Heart right ventricle (tissue), 16 donors: ENCODE results near the gene SDCBP2. TPM values are rescaled to one million over a fixed set of nuclear protein-coding genes. Genes with fewer than 3 reads are reported as not detected.

Experiments used
- ATAC-seq, 8 donors: fragments of 200-7000 bp; cut with Tn5 transposase; one replicate each; pipeline ENCODE4 v1.9.1; 2020; ENCODE audit warnings: mild to moderate bottlenecking in 8 of 8, moderate library complexity in 8 of 8, moderate number of reproducible peaks in 1 of 8
- DNase-seq, 2 donors: peaks; one replicate each; pipeline ENCODE4 v3.0.0-alpha.2; 2020
- H3K27ac ChIP-seq, 10 donors: fragments of 200-600 bp; sonication (generic) in 2 of 10; one replicate each; pipeline versions ENCODE4 v1.5.0 to v1.8.0; 2020 to 2022; ENCODE audit warnings: mild to moderate bottlenecking in 3 of 10
- H3K27me3 ChIP-seq, 7 donors: fragments of 200-600 bp; one replicate each; pipeline ENCODE4 v1.8.0; 2021 to 2022; ENCODE audit warnings: mild to moderate bottlenecking in 2 of 7
- H3K36me3 ChIP-seq, 9 donors: fragments of 200-600 bp; sonication (generic) in 1 of 9; one replicate each; pipeline versions ENCODE4 v1.5.0 to v1.8.0; 2020 to 2022; ENCODE audit warnings: mild to moderate bottlenecking in 2 of 9
- H3K4me1 ChIP-seq, 9 donors: fragments of 200-600 bp; sonication (generic) in 1 of 9; one replicate each; pipeline versions ENCODE4 v1.5.0 to v1.8.0; 2020 to 2022; ENCODE audit warnings: mild to moderate bottlenecking in 4 of 9
- H3K4me3 ChIP-seq, 10 donors: fragments of 200-600 bp; sonication (generic) in 2 of 10; one replicate each; pipeline versions ENCODE4 v1.5.0 to v1.8.0; 2020 to 2022; ENCODE audit warnings: mild to moderate bottlenecking in 7 of 10, moderate library complexity in 2 of 10
- H3K9me3 ChIP-seq, 11 donors: fragments of 200-600 bp in 10 of 11; sonication (generic) in 2 of 11; one replicate each; pipeline versions ENCODE4 v1.5.0 to v1.8.0; 2013 to 2022; ENCODE audit warnings: mild to moderate bottlenecking in 2 of 11, control low read depth in 1 of 11, moderate library complexity in 1 of 11
- WGBS, 2 donors: extraction: QIAGEN DNeasy Blood & Tissue Kit; methylation state at CpG; one replicate each; pipeline ENCODE4 v1.1.7; 2013; ENCODE audit warnings: inconsistent platforms in 1 of 2; 5-methylcytosine and 5-hydroxymethylcytosine counted together
- intact Hi-C, 10 donors: fragments of 100-400 bp; cut with DNase I; formaldehyde crosslinking; loops; one replicate each; pipeline versions ENCODE4 v1.11.1 to v1.14.2; 2022
- long read RNA-seq, 3 donors: library from polyadenylated mRNA; unstranded; transcript quantifications; one replicate each; pipeline ENCODE4 v2.0.0, GENCODE V29; 2020 to 2021
- polyA plus RNA-seq, 2 donors: library from polyadenylated mRNA; stranded (reverse); fragments of 200-250 nt; gene quantifications; one replicate each; pipeline ENCODE4 v1.2.3, GENCODE V29; 2013
- total RNA-seq, 10 donors: library from RNA; stranded (reverse); fragmentation: NEBNext Ultra II Directional in 3 of 10; extraction: Animal tissue kit (Norgen Biotek cat#: 25700) in 3 of 10; gene quantifications; one replicate each; pipeline versions ENCODE4 v1.2.1 to v1.2.4, GENCODE V29; 2021 to 2023
- TF ChIP-seq, protein P1 (sequence below), 9 donors: fragments of 200-600 bp; sonication (generic) in 2 of 9; IDR thresholded peaks; one replicate each; pipeline versions ENCODE4 v1.5.0 to v1.8.0; 2021 to 2022; ENCODE audit warnings: antibody characterized with exemption in 9 of 9, mild to moderate bottlenecking in 5 of 9, moderate library complexity in 1 of 9
- donor health status: Arrhythmogenic right ventricular cardiomyopathy.
- donor health status: ischemic (EF 13 %, LVEDD 7.1; RV severe dilation, severe dysfunction).
- donor health status: healthy with polysubstance abuse.
- donor health status: DM: no; HTN: yes; CAD: no.
- donor health status: DM: no; HTN: no; CAD: no.
- donor health status: ischemic (EF 25% LVEDD 6.9; RV normal size, moderate dysfunction).
- donor health status: ischemic (EF 25% LVEDD 5.7; RV mildly dilated, moderate dysfunction).
- donor health status: healthy.
- donor health status: DM: yes; HTN: yes; CAD: no.
- donor health status: Ischemic cardiomyopathy.
- donor health status: ischemic (EF 35%, LVEDD 5.7; RV mildly dilated, moderate dysfunction).
- donor health status: nonischemic (EF 11% LVEDD 7.7; RV severe dilation, severe dysfunction).
- donor health status: DM: yes; HTN: yes; CAD: no.
- donor health status: PGD.
- donor health status: ischemic (EF 29% LVEDD 5.4; RV normal size, mild dysfunction).
- donor health status: nonischemic (EF 23%, LVEDD 6.1; RV moderate dilation, normal function).

The SDCBP2 gene, protein sequence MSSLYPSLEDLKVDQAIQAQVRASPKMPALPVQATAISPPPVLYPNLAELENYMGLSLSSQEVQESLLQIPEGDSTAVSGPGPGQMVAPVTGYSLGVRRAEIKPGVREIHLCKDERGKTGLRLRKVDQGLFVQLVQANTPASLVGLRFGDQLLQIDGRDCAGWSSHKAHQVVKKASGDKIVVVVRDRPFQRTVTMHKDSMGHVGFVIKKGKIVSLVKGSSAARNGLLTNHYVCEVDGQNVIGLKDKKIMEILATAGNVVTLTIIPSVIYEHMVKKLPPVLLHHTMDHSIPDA
- total RNA-seq (1 to 10 TPM in 9 of 10 donors, under 1 TPM in 1; 0.62 to 4.3 (median 1.8) TPM), polyA plus RNA-seq (1 to 10 TPM; 2.7 to 4.2 TPM)
- long read RNA-seq, donor 1, partial matches to known transcripts = 0 of 5 reads
- long read RNA-seq, donor 1, other reads (novel, unspliced or antisense) = 5 of 5 reads
- long read RNA-seq, donor 2, partial matches to known transcripts = 1 of 5 reads
- long read RNA-seq, donor 2, other reads (novel, unspliced or antisense) = 4 of 5 reads
- long read RNA-seq, donor 3, partial matches to known transcripts = 2 of 9 reads
- long read RNA-seq, donor 3, other reads (novel, unspliced or antisense) = 5 of 9 reads

- Histone ChIP-seq H3K4me1 (peaks cover 22 to 84% (median 78%) of the 10 kb centered on the region in 9 donors), H3K9me3 (no peaks in the 10 kb centered on the region), H3K36me3 (peaks cover 0 to 18% (median 0%) of the 10 kb centered on the region in 9 donors), H3K27me3 (no peaks in the 10 kb centered on the region), H3K4me3 (no peak within 1 kb of the TSS), H3K27ac (peak within 1 kb of the TSS; percentile 38 to 100 (median 99))
- TF ChIP-seq, protein P1, sequence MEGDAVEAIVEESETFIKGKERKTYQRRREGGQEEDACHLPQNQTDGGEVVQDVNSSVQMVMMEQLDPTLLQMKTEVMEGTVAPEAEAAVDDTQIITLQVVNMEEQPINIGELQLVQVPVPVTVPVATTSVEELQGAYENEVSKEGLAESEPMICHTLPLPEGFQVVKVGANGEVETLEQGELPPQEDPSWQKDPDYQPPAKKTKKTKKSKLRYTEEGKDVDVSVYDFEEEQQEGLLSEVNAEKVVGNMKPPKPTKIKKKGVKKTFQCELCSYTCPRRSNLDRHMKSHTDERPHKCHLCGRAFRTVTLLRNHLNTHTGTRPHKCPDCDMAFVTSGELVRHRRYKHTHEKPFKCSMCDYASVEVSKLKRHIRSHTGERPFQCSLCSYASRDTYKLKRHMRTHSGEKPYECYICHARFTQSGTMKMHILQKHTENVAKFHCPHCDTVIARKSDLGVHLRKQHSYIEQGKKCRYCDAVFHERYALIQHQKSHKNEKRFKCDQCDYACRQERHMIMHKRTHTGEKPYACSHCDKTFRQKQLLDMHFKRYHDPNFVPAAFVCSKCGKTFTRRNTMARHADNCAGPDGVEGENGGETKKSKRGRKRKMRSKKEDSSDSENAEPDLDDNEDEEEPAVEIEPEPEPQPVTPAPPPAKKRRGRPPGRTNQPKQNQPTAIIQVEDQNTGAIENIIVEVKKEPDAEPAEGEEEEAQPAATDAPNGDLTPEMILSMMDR (IDR thresholded peaks at IDR 0.05) = no peak
- intact Hi-C loops = loop anchor here in 4 of 10 donors (5.0 kb wide), 2 partner anchors 43 to 63 kb away; partner anchors contain the start of gene FKBP1A (in 2 of the 4)
- ATAC-seq (no peak), DNase-seq (peak in 1 of 2 donors; percentile 2)
- 73 to 78% methylated on average over 8 of the region's 8 CpGs for WGBS, 2 donors
Measured at GRCh38 chr20:1328680-1329330, at the start of gene SDCBP2. TSS of gene SDCBP2 (minus strand) at chr20:1329139. CDS start at chr20:1320416, 8,723 bp downstream.

DNA sequence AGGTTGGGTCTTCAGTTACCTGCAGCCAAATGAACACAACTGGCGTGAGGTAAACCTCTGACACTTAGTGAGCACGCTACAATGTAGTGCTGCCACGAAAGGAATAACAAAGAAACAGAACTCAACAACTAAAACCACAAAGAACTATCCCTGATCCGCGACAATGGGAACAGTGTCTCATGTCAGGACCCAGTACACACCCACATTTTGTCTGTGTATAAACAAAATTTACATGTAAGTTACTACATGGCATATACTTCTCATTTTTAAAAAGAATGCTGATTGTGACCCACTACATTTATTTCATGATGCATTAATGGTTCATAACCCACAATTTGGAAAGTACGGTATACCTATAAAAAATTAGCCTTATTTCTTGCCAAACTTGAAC, 49.8 kb upstream of the SDCBP2 start:
- H3K9me3 ChIP-seq = no peaks in the 10 kb centered on the region
- TF ChIP-seq, protein P1 (IDR thresholded peaks at IDR 0.05) = no peak
- DNase-seq = no peak
- peaks cover 16 to 100% (median 96%) of the 10 kb centered on the region in 9 donors for H3K4me1 ChIP-seq
- ATAC-seq = no peak
- H3K4me3 ChIP-seq = no peak overlapping the region
- 82% methylated on average over 6 of the region's 6 CpGs for WGBS, 2 donors
- peaks cover 0 to 36% (median 0%) of the 10 kb centered on the region in 9 donors for H3K36me3 ChIP-seq
- H3K27me3 ChIP-seq = no peaks in the 10 kb centered on the region
- intact Hi-C loops = no loop called here
- H3K27ac ChIP-seq = peak overlapping the region in 4 of 10 donors; percentile 75 to 80 (median 79)

DNA sequence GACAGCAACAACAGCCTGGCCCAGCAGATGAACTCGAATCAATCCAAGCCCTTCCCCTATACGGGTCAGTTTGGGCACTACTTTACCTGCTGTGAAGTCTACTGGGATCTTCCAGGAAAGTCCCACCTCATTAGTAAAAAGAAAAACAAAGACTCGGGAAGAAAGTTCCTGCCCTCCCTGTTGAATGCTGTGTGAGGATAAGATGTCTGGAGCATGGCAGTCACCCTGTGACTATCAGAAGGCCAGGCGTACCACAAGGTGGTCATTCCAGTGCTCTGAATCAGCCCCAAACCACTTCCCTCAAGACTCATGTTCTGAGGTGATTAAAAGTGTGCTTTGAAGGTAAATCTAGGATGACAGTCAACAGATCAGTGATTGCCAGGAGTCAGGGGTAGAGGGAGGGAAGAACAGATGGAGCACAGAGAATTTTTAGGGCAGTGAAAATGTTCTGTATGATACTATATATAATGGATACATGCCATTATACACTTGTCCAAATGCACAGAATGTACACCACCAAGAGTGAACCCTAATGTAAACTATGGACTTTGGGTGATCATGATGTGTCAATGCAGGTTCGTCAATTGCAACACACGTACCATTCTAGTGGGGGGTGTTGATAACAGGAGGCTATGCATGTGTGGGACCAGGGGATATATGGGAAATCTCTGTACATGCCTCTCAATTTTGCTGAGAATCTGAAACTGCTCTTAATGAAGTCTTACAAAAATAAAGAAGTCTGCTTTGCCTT, 49.2 kb upstream of the SDCBP2 start:
- WGBS, 2 donors = 62 to 63% methylated on average over 6 of the region's 6 CpGs
- DNase-seq (no peak), ATAC-seq (no peak)
- peak overlapping the region; percentile 5 to 80 (median 66) for H3K27ac ChIP-seq
- H3K4me1 ChIP-seq = peaks cover 20 to 100% (median 96%) of the 10 kb centered on the region in 9 donors
- no peak overlapping the region for H3K4me3 ChIP-seq
- intact Hi-C loops = no loop called here
- H3K36me3 ChIP-seq = peaks cover 0 to 36% (median 2%) of the 10 kb centered on the region in 9 donors
- H3K9me3 ChIP-seq = no peaks in the 10 kb centered on the region
- H3K27me3 ChIP-seq = no peaks in the 10 kb centered on the region
- TF ChIP-seq, protein P1 (IDR thresholded peaks at IDR 0.05) = no peak
